Fibroblast of the conjunctiva (primary cell): ENCODE data around the gene FAM234B.
A peak's percentile ranks its signal among the peaks of the same experiment; 100 is the strongest.

ENCODE experiments used
- DNase-seq: peaks from one replicate; pipeline ENCODE4 v3.0.0-alpha.2; 2010; ENCODE audit warnings: low read depth

The FAM234B gene

DNA sequence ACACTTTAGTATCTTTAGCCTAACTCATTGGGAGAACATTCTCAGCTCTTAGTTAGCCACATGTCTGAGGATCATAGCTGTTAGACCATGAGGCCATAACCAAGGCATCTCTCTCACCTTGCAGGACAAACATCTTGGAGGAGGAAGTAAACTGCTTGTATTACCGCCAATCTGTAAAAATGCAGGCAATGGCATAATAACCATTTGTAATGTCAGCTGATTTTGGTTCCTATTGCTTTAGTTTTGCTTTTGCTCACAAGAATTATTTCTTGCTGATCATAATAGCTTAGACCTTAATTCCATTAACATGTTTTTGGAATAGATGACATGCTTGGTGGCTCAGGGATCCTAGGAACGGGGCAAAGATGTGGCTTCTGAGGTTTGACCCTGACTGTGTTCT is 75.6 kb downstream of the FAM234B start:
- no peak for DNase-seq

GRCh38 chr12:13120413-13120812 is 76.2 kb downstream of the FAM234B start:
- DNase-seq = no peak

GRCh38 chr12:13121568-13121967 is 77.4 kb downstream of the FAM234B start:
- no peak for DNase-seq

DNA sequence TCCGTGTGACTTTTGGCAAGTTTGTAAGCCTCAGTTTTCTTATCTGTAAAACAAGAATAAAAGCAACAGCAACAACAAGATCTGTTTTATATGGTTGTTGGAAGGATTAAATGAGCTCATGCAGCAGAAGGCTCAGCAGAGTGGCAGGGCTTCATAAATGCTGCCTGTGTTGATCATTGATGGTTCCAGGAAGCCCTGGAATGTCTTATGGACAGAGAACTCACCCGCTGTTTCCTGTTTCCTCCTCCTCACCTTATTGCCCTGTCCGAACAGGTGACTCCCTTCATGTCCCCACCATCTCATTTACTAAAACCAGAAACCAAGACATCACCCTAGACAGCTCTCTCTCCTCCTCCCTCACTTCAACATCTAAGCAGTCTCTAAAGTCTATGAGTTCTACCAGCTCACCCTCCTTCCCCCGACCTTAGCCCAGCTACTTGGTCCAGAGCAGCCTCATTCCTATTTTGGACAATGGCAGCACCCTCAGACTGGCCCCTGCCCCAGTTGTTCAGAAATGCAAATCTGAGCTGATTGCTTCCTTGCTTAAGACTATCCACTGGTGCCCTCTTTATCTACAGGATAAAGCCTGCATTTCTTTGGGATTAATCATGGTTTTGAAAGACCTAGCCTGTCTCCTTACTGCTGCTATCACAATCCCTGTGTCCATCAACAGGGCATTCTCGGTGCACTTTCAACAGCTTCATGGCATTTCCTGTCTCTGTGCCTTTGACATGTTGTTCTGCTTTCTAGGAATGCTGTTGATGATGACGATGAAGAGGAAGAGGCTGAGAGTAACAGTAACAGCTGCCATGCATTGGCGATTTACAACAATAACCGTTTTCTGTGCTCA is 80.7 kb downstream of the FAM234B start:
- no peak for DNase-seq

DNA sequence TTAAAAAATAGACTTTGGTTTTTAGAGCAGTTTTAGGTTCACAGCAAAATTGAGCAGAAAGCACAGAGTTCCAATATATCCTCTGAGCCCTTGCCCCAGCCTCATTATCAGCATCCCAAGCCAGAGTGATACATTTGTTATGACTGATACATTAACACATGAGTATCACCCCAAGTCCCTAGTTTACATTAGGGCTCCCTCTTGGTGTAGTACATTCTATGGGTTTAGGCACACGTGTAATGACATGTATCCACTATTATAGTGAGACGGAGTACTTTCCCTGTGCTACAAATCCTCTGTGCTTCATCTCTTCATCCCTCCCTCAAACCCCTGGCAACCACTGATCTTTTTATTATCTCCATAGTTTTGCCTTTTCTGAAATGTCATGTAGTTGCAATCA is 81.8 kb downstream of the FAM234B start:
- no peak for DNase-seq

DNA sequence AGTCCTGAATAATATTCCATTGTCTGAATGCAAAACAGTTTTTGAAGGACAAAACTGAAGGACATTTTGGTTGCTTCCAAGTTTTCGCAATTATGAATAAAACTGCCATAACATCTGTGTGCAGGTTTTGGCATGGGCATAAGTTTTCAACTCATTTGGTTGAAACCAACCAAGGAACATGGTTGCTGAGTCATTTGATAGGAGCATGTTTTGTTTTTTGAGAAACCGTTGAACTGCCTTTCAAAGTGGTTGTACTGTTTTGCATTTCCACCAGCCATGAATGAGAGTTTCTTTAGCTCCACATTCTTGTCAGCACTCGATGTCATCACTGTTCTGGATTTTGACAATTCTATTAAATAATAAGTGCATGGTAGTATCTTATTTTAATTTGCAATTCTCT is 82.3 kb downstream of the FAM234B start:
- DNase-seq = no peak

- DNase-seq = no peak
Observed at GRCh38 chr12:13127444-13127843, 83.3 kb downstream of the FAM234B start.

GRCh38 chr12:13128291-13128965 is 84.2 kb downstream of the FAM234B start:
- DNase-seq = peak; percentile 67

- no peak for DNase-seq
Observed at GRCh38 chr12:13130981-13131380, 86.8 kb downstream of the FAM234B start.
